ENCODE data around the gene EPB41L2.
"Not testable (repeated sequence)": the region's sequence is repeated elsewhere in the genome, so short reads cannot be mapped to it uniquely, and the experiment has no call there.

EPB41L2 gene

DNA sequence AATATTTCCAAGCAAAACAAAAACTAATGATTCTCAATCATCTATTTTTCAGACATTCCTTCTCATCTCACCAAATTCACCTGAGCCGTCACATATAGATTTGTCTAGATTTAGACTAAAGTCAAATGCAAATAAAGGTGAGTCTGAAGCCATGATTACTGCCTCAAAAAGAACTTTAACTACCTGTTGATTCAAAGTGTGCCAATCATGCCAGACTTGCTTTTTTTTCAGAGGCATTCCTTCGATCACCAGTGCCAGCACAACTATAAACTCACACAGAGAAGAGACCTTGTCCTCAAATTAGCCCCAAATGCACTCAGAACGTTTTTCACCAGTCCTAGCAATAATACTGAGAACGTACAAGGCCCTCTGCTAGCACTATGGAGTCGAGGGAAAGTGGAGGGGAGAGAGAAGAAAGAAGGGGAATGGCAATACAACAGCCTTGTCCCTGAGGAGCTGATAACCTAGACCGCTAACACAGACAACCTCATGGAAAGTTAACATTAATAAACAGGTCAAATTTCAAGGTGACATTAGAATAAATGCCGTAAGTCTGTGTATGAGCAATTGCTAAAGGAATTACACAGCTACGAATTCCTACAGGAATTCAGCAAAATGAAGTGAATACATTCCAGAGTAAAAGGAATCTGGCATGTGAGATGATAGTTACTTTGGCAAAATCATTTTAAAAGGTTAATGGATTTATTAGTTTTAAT lies 60.9 kb downstream of the EPB41L2 start:
- no peak for DNase-seq

DNA sequence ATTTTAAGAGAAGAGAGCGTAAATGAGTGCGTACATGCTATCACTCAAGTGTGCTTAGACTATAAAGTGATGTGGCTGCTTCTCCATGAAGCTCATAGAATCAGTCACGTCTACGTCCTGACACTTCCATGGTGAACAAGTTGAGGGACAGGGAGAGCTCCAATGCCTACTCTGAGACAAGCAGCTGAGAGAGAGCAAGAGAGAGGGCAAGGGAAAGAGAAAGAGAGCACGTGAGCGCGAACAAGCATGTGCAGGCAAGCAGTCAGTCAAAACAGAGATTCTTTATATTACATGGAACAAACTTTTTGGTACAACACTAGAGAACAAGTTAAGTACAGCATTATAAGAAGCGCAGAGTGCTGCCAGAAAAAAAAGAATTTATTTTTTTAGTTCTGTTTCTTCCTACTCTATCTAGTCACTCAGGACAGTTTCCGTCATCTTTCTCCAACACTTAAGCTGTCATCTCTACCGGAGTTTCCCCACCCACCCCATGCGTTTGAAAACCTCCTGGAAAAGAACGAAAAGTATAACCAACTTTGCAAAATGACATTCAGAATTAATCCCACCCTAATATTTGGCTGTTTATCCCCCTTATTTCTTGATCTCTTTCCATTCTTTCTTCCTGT lies 61.8 kb downstream of the EPB41L2 start:
- DNase-seq: no peak

DNA sequence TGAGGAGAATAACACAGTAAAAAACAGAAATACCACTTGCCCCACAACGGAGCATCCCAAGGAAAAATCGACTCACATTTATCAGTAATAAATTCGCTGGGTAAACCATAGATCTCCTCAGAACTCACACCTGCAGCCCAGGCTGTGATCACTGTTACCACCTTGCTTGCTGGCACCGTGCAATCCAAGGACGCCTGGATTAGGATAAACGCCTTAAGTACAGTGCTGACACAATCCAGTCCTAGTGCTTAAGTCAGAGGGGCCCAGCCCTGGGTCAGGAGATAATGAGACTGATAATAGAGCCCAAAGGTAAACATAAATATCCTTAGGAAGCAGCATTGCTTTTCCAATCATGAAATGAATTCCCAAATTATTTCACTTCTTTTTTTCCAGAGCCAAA lies 62.5 kb downstream of the EPB41L2 start:
- DNase-seq: no peak

DNA sequence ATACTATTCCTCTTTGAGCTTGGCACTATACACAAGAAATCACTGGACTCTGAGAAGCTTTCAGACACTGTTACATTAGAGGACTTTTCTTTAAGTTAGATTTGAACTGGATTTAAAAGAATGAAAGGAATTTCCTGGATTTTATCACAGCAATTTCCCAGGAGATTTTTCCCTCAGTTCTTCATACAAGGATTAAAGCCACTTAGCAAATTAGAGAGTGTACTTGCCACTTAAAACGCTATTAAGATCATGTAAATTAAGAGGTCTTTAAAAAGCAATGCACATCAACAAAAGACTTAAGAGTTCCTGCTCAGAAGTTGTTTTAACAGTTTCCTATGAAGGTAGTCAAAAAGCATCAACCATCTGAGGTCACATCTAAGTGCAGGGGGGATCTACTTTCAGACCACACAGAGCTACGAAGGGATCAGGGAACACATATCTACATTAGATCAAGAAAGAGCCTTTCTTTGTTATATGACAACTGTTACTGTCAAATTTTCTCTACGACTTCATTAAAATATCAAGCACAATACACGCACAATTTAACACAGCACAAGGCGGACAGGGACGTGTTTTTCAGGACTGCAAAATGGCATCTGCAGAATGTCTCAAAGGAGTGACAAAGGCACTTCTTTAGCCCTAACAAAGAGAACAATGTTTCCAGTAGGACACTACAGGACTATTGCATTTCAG lies 65.8 kb downstream of the EPB41L2 start:
- DNase-seq: no peak

DNA sequence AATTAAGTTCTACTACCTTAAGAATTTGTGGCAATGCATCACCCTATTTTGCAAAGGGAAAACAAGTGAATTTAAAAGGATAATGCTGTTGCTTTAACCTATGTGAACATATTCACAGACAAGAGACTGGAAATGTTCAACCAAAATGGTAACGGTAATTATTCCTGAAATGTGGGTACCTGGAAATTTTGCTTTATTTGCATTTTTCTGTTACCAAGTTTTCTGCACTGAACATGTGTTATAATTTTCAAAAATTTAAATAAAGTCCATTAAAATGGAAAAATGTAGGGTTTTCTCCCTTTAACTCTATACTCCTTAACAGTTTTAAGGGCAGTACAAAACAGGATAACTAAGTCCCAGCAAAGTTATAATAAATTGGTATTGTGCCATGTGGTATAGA lies 66.4 kb downstream of the EPB41L2 start:
- DNase-seq: no peak

DNA sequence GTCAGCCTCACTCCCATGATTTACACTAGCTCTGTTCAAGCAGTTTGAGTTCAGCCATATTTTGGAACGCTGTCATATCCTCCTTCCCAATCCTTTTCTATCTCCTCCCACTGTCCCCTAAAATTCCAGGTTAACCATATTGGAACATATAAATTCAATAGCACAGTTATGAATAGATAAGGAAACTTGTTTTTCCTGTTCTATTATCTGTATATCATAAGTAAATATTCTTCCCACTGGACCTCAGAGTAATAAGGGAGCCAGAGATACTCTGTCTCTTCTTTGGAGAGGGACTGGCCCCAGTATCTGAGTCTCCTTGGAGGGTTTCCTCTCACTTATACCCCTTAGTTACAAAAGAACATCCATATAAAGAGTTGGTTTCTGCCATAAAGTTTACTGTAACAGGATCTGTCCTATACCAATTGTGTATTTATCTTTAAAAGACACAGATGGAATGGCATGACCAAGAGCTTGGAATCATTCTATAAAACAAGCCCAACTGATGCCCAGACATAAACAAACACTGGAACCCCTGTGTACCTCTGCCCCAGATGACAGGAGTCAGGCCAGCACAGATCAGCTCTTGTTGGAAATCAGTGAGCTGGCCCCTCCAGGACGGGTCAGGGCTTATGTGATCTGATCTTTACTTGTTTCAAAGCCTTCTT lies 67.1 kb downstream of the EPB41L2 start:
- no peak for DNase-seq

DNA sequence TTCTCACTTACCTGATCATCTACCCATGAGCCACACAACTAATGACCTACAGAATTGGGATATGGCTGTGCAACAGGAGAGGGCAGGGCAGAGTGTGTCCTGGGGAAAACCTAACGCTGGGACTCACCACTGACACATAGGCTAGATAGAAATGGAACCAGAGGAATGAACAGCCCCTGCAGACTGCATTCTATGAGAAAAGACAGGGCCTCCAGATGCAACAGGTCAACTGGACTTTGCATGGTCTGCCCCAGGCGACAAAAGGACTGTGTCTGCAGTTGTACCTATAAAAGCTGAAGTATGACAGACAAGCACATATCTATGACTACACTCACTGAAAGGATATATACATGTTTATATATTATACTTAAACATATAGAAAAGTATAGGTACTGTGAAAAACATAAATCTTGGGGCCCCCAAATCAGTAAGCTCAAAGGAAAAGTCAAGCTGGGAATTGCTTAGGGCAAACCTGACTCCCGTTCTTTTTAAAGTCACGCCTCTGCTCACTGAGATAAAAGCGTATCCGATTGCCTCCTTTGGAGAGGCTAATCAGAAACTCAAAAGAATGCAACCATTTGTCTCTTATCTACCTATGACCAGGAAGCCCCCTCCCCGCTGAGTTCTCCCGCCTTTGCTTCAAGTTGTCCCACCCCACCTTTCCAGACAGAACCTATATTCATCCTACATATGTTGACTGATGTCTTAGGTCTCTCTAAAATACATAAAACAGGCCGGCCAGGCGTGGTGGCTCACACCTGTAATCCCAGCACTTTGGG lies 68.5 kb downstream of the EPB41L2 start:
- no peak for DNase-seq

DNA sequence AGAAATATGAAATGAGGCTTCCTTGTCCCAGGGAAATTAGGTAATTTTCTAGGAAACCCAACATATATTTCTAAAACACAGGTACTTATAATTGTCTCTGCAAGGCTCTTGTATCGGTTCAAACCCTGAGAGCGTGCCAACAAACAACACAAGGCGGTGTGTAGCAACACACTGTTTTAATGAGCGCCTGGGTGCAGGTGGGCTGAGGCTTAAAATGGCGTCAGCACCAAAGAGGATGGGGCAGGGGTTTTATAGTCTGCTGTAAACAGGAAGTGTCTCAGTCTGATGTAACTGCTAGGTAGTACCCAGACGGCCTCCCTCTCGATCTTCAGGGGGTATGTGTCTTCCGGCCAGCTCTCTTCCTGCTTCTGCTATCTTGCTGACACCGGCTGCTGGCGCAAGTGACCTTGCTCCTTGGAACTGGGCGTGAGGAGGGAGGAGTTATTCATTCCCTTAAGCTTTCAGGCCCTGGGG lies 69.7 kb downstream of the EPB41L2 start:
- no peak for DNase-seq

DNA sequence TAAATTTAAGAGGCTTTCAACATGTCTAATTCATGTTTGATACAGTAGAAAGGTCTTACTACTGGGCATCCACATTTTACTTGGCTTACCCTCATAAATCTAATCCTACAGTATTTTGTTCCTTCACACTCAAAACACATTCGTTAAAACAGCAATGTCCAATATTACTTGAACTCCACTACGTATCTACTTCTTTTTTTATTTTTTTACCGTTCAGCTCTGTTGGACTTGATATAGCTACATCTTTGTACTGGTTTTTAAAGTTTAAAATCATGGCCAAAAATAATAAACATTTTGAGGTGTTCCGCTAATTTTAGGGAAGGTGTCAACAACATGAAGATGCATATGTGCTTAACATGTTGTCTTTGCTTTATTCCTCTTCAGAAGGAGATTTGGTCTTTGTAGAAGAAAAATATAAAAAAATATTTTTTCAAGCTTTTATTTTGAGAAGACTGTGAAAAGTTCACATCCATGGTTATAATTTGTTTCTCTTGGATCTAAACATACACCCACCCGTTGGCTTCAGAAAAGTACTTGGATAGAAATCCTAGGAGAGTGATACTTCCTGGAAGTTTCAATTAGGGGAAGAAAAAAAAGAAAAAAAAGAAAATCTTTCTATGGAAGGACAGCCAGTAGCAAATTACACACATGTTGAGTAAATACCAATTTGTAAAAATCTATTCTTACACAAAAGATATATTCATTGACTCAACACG lies 71.5 kb downstream of the EPB41L2 start:
- no peak for DNase-seq

DNA sequence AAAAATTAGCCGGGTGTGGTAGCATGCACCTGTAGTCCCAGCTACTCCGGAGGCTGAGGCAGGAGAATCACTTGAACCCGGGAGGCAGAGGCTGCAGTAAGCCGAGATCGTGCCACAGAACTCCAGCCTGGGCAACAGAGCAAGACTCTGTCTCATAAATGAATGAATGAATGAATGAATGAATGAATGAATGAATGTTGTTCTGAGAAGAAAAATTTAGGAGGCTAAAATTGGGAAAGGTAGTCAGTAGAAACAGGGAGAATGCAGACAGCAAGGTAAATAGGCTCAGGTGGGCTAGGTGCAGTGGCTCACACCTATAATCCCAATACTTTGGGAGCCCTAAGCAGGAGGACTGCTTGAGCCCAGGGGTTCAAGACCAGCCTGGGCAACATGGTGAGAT lies 75.5 kb downstream of the EPB41L2 start:
- DNase-seq: not testable (repeated sequence)

DNA sequence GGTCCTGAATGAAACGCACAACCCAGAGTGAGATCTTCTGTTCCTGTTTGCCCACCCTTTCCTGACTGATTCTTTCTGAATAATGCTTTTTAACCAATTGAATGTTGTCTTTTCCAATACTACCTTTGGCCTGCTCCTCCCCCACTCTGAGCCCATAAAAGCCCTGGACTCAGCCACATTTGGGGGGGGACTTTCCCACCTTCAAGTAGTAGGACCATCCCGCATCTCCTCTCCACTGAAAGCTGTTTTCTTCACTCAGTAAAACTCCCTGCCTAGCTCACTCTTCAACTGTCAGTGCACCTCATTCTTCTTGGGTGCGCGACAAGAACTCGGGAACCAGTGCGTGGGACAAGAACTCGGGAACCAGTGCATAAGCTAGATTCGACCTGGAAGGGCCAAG lies 77.9 kb downstream of the EPB41L2 start:
- DNase-seq: no peak

DNA sequence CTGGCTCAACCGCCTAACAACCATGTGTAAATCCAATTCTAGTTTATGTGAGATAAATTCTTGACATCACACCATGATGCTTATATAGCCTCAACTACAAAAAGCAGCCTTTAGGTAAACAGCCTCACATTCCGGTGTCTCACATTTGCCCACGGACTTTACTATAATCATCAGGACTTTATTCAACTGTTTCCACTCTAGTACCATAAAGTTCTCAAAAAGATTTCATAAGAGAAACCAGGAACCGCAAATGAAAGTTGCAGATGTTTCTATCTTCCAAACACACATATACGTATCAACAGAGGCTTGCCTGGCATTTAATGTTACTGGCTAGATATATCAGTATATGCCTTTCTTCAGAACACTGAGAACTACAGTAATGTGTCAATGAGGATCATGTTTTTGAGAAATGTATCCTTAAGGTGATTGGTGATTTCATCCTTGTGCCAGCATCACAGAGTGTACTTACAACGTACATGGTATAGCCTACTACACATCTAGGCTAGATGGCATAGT lies 80.0 kb downstream of the EPB41L2 start:
- DNase-seq: peak in 1 of 5 experiments; percentile 33

DNA sequence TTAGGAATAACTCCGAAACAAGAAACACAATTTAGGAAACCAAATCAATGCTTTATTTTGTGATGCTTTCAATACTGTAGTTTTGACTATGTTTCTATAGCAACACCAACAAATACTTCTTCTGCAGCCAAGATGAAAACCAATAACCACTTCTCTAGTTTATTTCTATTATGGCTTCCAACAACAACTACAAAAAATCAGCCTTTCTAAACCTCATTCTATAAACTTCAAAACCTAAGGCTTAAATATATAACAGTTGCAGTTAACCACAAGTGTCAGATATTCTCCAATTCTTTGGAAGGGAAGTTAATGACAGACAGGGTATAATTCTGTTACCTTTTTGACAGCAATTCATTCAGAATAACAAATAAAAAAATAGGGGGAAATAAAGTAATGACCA lies 80.9 kb downstream of the EPB41L2 start:
- no peak for DNase-seq

DNA sequence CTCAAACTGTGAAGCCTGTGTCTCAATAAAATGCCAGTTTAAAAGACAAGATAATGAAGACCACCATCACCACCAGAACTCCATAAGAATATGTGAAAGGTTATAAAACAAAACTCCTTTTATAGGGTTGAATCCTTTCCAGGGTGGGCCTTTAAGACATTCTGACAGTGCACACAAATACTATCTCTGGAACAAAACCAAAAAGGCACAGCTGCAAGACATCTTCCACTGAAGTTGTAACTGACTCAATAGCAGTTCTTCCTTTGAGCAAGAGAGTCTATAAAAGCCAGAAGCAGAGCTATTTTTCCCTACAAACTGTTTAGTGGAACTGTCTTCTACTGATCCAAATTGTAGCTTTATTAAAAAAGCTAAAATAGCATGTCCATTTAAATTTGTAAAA lies 81.6 kb downstream of the EPB41L2 start:
- no peak for DNase-seq

DNA sequence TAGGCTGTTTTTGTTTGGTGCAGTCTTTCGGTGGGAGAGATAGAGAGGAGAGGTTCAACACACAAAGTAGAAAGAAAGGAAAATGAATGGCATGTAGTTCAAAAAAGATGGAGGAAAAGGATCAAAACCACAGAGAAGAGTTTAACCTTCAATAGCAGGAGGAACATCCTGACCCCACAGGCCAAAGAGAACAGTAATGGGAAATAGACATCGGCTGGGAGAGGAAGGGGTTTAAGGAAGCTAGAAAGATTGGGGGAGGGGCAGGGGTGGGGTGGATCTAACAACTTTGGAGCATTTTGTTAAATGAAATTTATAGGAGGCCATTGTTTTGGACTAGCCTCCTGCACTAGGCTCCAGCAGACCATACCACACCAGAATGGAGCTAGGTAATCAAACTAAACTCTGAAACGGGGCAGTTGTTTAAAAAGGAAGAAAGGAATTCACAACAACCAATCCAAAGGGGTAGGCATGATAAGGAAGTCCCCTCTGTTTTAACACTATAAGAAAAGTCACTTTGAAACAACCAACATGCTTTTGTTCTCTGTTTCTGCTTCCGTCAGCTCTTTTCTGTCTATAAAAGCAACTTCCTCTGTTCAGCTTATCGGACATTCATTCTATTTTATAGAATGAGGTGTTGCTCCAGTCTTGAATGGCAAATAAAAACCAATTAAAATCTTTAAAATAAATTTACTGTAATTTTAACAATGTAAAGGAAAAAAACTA lies 82.6 kb downstream of the EPB41L2 start:
- no peak for DNase-seq

DNA sequence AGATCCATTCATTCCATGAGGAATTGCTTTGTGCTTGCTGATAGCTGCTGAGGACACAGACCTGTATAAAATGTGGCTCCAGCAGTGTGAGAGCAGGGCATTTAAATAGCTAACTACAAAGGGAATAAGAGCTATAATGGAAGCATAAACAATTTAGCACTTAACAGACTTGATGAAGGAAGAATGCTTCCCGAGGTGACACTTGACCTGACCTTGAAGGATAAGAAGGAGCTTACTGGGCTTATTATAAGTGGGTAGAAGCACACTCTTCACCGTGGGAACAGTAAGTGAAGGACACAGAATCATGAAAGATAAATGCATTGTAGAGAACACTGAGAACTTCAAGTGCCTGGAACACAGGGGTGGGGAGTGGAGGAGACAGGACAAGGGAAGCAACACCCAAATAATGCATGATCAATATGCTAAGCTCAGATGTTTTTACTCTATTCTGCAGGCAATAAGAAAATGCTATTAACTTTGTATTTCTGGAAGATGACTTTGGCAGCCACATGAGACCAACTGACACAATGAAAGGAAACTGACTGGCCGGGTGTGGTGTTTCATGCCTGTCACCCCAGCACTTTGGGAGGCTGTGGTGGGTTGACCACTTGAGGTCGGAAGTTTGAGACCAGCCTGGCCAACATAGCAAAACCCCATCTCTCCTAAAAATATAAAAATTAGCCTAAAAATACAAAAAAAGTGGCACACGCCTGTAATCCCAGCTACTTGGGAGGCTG lies 84.2 kb downstream of the EPB41L2 start:
- no peak for DNase-seq

DNA sequence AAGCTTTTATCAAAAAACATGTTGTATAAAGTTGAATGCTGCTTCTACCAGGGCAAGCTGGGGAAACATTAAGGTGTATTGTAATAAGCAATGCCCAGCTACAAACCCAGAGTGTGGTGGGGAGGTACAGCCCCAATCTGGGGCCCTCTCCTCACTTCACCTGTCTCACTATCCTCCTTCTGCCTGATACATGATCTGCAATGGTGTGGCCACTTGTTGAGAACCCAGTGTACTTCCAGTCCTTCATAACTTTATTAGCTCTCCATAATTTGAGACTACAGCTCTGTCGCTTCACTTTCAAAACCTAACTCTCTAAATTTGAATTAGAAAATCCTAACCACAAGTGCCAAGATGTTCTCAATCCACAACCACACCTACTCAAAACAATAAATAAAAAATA lies 84.9 kb downstream of the EPB41L2 start:
- no peak for DNase-seq

DNA sequence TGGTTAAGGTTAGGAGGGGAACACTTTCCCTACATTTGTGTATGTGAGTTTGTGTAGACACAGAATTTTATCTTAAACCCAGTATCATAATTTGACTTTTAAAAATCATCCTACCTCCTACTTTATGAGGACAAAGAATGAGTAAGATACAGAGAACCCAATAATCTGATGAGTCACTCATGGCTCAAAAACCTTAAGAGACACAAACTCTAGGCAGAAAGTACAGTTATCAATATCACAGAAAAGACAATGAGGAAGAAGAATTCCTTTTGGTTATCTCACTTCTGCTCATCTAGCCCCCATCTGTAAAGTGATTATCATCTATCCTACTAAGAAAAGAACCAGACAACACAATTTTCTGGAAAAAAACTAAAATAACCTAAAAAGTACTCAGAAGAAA lies 87.7 kb downstream of the EPB41L2 start:
- no peak for DNase-seq

DNA sequence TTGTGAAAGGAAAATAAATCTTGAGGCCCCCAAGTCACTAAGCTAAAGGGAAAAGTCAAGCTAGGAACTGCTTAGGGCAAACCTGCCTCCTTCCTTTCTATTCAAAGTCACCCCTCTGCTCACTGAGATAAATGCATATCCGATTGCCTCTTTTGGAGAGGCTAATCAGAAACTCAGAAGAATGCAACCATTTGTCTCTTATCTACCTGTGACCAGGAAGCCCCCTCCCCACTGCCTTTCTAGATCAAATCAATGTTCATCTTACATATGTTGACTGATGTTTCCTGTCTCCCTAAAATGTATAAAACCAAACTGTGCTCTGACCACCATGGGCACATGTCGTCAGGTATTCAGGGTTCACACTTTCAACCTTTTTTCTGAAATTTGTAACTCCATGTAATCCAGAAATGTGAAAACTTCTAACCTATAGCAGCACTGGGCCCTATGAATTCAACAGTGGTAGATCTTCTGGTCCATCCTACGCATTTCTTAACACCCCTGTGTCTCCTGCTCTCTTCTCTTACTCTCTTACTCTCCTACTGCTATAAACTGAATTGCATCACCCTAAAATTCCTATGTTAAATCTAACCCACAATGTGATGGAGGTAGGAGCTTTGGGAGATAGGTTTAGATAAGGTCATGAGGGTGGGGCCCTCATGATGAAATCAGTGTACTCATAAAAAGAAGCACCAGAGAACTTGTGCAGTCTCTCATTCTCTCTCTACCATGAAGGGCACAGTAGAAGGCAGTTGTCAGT lies 89.3 kb downstream of the EPB41L2 start:
- no peak for DNase-seq

DNA sequence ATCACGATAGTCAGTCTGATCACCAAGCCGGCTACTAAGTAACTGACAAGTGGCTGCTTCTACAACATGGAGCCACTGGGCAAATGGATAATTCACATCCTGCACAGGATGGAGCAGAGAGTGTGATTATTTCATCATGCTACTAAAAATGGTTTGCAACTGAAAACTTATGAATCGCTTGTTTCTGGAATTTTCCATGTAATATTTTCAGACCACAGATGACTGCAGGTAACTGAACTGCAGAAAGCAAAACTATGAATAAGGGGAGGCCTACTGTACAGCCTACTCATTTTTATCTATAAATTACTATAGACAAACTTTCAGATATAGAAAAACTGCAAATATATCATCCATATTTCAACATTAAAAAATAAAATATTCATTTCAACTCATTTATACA lies 91.5 kb downstream of the EPB41L2 start:
- DNase-seq: no peak

All from T-helper 2 cell (primary cell).